ENCODE data around the gene SPATS2L. TPM values are rescaled to one million over a fixed set of nuclear protein-coding genes. Genes with fewer than 3 reads are reported as not detected.

Gene SPATS2L
- total RNA-seq, 1 experiment from 2014 or later: 174 TPM

DNA sequence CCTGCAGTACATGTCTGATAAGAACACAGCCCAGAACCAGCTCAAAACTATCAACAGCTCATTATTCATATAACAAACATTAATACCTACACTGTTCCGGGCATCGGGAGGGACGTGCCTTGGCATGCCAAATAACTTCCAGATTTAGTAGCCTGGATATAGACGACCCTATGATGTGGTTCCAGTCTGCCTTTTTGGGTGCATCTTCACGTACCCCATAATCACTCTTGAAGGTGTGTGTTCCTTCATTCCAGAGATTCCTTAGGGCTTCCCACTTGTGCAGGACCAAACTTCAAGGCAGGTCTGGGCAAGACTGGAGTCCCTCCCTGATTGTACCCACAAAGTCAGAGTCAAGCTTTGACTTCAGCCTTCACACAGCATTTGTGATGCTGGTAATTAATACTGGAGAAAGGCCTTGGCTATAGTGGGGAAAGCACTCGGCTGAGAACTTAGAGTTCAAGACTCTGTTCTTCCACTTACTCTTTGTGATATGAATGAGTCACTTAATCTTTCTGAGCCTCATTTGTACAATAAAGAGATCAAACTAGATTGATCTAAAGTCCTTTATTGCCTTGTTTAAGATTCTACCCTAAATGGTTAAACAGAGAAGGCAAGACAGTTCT lies 27.7 kb upstream of the SPATS2L start:
- POLR2A ChIA-PET (ENCODE audit: unreplicated experiment): no interaction called here
- Histone ChIP-seq H3K79me2 (ENCODE audit: low read length) (no peaks in the 10 kb centered on the region), H2AFZ (ENCODE audit: low read length) (no peak overlapping the region), H3K27me3 (ENCODE audit: low read length) (no peaks in the 10 kb centered on the region), H3F3A (ENCODE audit: low read length, unreplicated experiment) (no peaks in the 10 kb centered on the region), H3K4me2 (ENCODE audit: low read length) (no peak overlapping the region), H4K20me1 (ENCODE audit: low read length) (no peaks in the 10 kb centered on the region), H3K9me3 (ENCODE audit: low read length) (no peaks in the 10 kb centered on the region), H3K4me1 (ENCODE audit: insufficient read depth, low read length) (no peaks in the 10 kb centered on the region), H3K4me3 (ENCODE audit: low read length) (no peak overlapping the region), H3K27ac (ENCODE audit: low read length) (no peak overlapping the region), H3K36me3 (ENCODE audit: low read depth, low read length) (no peaks in the 10 kb centered on the region), H3K9ac (ENCODE audit: low read length) (no peak overlapping the region), H3K9me2 (replicated peaks; ENCODE audit: low read length) (no peaks in the 10 kb centered on the region)
- CTCF ChIA-PET: no interaction called here
- TF ChIP-seq EZH2phosphoT487 (IDR thresholded peaks at IDR 0.05; ENCODE audit: borderline replicate concordance, low read length) (no peak), EZH2 (IDR thresholded peaks at IDR 0.05; ENCODE audit: low read length, unreplicated experiment) (no peak)
- TF ChIP-seq, protein P1, sequence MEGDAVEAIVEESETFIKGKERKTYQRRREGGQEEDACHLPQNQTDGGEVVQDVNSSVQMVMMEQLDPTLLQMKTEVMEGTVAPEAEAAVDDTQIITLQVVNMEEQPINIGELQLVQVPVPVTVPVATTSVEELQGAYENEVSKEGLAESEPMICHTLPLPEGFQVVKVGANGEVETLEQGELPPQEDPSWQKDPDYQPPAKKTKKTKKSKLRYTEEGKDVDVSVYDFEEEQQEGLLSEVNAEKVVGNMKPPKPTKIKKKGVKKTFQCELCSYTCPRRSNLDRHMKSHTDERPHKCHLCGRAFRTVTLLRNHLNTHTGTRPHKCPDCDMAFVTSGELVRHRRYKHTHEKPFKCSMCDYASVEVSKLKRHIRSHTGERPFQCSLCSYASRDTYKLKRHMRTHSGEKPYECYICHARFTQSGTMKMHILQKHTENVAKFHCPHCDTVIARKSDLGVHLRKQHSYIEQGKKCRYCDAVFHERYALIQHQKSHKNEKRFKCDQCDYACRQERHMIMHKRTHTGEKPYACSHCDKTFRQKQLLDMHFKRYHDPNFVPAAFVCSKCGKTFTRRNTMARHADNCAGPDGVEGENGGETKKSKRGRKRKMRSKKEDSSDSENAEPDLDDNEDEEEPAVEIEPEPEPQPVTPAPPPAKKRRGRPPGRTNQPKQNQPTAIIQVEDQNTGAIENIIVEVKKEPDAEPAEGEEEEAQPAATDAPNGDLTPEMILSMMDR (conservative IDR thresholded peaks at IDR 0.05; ENCODE audit: low read depth, low read length): no peak
- BruUV-seq (replicated peaks): no TSS peak
- DNase-seq (no peak), ATAC-seq (no peak)
- intact Hi-C loops (cut with micrococcal nuclease): no loop called here

DNA sequence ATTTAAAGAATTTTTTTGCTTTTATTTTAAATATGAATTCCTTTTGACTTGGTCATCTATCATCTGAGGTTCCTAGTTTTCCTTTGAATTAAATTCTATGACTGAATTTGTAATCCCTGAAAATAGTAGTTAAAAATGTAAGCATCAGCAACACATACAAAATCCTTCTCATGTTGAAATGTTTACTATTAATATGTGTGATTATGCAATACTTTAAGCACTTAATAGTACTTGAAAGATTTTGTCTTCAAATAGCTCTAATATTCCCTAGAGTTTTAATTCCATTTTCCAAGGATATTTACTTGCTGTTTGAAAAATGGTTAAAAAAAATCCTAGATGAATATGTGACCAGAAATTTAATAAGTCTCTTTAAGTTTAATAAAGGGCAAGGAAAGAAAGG lies 26.6 kb upstream of the SPATS2L start:
- H2AFZ ChIP-seq (ENCODE audit: low read length): no peak overlapping the region
- intact Hi-C loops (cut with micrococcal nuclease): no loop called here
- no peak for ATAC-seq

DNA sequence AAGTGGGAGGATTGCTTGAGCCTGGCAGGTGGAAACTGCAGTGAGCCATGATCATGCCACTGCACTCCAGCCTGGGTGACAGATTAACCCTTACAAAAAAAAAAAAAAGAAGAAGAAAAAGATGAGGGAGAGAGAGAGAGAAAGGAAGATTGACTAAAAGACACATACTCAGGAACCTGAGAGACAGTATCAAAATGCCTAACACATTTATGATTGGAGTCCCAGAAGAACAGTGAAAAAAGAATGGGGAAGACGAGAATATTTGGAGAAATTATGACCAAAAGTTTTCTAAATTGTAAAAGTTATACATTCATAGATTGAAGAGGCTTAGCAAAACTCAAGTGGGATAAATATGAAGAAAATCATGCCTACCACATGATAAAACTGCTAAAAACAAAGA lies 19.9 kb upstream of the SPATS2L start:
- CTCF ChIA-PET: no interaction called here
- POLR2A ChIA-PET (ENCODE audit: unreplicated experiment): no interaction called here
- H3K4me1 ChIP-seq (ENCODE audit: insufficient read depth, low read length): peaks cover 8% of the 10 kb centered on the region; the same call in 1 of the 2 replicates
- no peaks in the 10 kb centered on the region for H3K79me2 ChIP-seq (ENCODE audit: low read length)
- H3K9me2 ChIP-seq (replicated peaks; ENCODE audit: low read length): no peaks in the 10 kb centered on the region
- H3K4me3 ChIP-seq (ENCODE audit: low read length): no peak overlapping the region
- H3K9ac ChIP-seq (ENCODE audit: low read length): no peak overlapping the region
- H4K20me1 ChIP-seq (ENCODE audit: low read length): no peaks in the 10 kb centered on the region
- TF ChIP-seq, protein P1 (conservative IDR thresholded peaks at IDR 0.05; ENCODE audit: low read depth, low read length): no peak
- TF ChIP-seq EZH2 (IDR thresholded peaks at IDR 0.05; ENCODE audit: low read length, unreplicated experiment) (no peak), EZH2phosphoT487 (IDR thresholded peaks at IDR 0.05; ENCODE audit: borderline replicate concordance, low read length) (no peak)
- intact Hi-C loops (cut with micrococcal nuclease): no loop called here
- H3K27ac ChIP-seq (ENCODE audit: low read length): no peak overlapping the region
- H3K27me3 ChIP-seq (ENCODE audit: low read length): no peaks in the 10 kb centered on the region
- no peaks in the 10 kb centered on the region for H3K36me3 ChIP-seq (ENCODE audit: low read depth, low read length)
- H3K9me3 ChIP-seq (ENCODE audit: low read length): no peaks in the 10 kb centered on the region
- no peak overlapping the region for H2AFZ ChIP-seq (ENCODE audit: low read length)
- ATAC-seq (no peak), DNase-seq (no peak)
- no peak overlapping the region for H3K4me2 ChIP-seq (ENCODE audit: low read length)
- BruUV-seq (replicated peaks): no TSS peak
- H3F3A ChIP-seq (ENCODE audit: low read length, unreplicated experiment): no peaks in the 10 kb centered on the region

More for the DNA sequence above, 26.6 kb upstream of the SPATS2L start:
- Histone ChIP-seq H3K9ac (ENCODE audit: low read length) (no peak overlapping the region), H3K79me2 (ENCODE audit: low read length) (no peaks in the 10 kb centered on the region), H4K20me1 (ENCODE audit: low read length) (no peaks in the 10 kb centered on the region), H3K27ac (ENCODE audit: low read length) (no peak overlapping the region), H3K4me2 (ENCODE audit: low read length) (no peak overlapping the region), H3F3A (ENCODE audit: low read length, unreplicated experiment) (no peaks in the 10 kb centered on the region), H3K9me2 (replicated peaks; ENCODE audit: low read length) (no peaks in the 10 kb centered on the region), H3K27me3 (ENCODE audit: low read length) (no peaks in the 10 kb centered on the region), H3K4me3 (ENCODE audit: low read length) (no peak overlapping the region), H3K36me3 (ENCODE audit: low read depth, low read length) (no peaks in the 10 kb centered on the region), H3K4me1 (ENCODE audit: insufficient read depth, low read length) (no peaks in the 10 kb centered on the region), H3K9me3 (ENCODE audit: low read length) (no peaks in the 10 kb centered on the region)
- DNase-seq: no peak
- TF ChIP-seq, protein P1 (conservative IDR thresholded peaks at IDR 0.05; ENCODE audit: low read depth, low read length): no peak
- TF ChIP-seq EZH2 (IDR thresholded peaks at IDR 0.05; ENCODE audit: low read length, unreplicated experiment): no peak
- ChIA-PET CTCF (no interaction called here), POLR2A (ENCODE audit: unreplicated experiment) (no interaction called here)
- no TSS peak for BruUV-seq (replicated peaks)
